Stimulated activated effector memory CD8-positive, alpha-beta T cell treated with anti-CD3 and anti-CD28 coated beads, Interleukin-12 subunit alpha, Interleukin-12 subunit beta, amount 100 ng/mL, for 72 hours (primary cell): ENCODE measurements around the gene UPK1B.
A peak's percentile ranks its signal among the peaks of the same experiment; 100 is the strongest.
"Not testable (repeated sequence)": the region's sequence is repeated elsewhere in the genome, so short reads cannot be mapped to it uniquely, and the experiment has no call there.

ENCODE experiments used
- ATAC-seq: fragments of 150-1000 bp; cut with Tn5 transposase; 2 replicates; pipeline ENCODE4 v1.10.0; 2021
- DNase-seq, 2 donors: peaks; one replicate each; pipeline ENCODE4 v3.0.0; 2021 to 2022; ENCODE audit warnings: low spot score in 2 of 2
- H3K27ac Mint-ChIP-seq: one replicate; pipeline ENCODE4 v1.8.0; 2022; ENCODE audit warnings: mild to moderate bottlenecking, mixed read lengths
- H3K36me3 Mint-ChIP-seq: one replicate; pipeline ENCODE4 v1.8.0; 2022; ENCODE audit warnings: mild to moderate bottlenecking, mixed read lengths
- H3K4me1 Mint-ChIP-seq: one replicate; pipeline ENCODE4 v1.8.0; 2022; ENCODE audit warnings: mixed read lengths
- H3K4me3 Mint-ChIP-seq: one replicate; pipeline ENCODE4 v1.8.0; 2022; ENCODE audit warnings: mild to moderate bottlenecking, mixed read lengths
- H3K9me3 Mint-ChIP-seq: one replicate; pipeline ENCODE4 v1.8.0; 2022; ENCODE audit warnings: mixed read lengths

UPK1B gene

GRCh38 chr3:119228373-119229145 lies 55.2 kb downstream of the UPK1B start:
- ATAC-seq: peak; percentile 55
- no peak for DNase-seq
- H3K36me3 Mint-ChIP-seq: peaks cover 99% of the 10 kb centered on the region

GRCh38 chr3:119229190-119229589 lies 55.8 kb downstream of the UPK1B start:
- Mint-ChIP-seq H3K36me3 (peaks cover 99% of the 10 kb centered on the region), H3K9me3 (no peaks in the 10 kb centered on the region), H3K27ac (peak overlapping the region; percentile 60), H3K4me3 (no peak overlapping the region), H3K4me1 (peaks cover 46% of the 10 kb centered on the region)
- ATAC-seq (no peak), DNase-seq (no peak)

More at GRCh38 chr3:119228373-119229145, 55.2 kb downstream of the UPK1B start:
- Mint-ChIP-seq H3K4me1 (peaks cover 46% of the 10 kb centered on the region), H3K27ac (peak overlapping the region; percentile 60), H3K4me3 (no peak overlapping the region), H3K9me3 (no peaks in the 10 kb centered on the region)

- Mint-ChIP-seq H3K4me3 (no peak overlapping the region), H3K9me3 (no peaks in the 10 kb centered on the region), H3K36me3 (peaks cover 99% of the 10 kb centered on the region), H3K4me1 (peaks cover 53% of the 10 kb centered on the region), H3K27ac (no peak overlapping the region)
- DNase-seq: no peak
- ATAC-seq: no peak
Observed at GRCh38 chr3:119230071-119230470, 56.7 kb downstream of the UPK1B start.

- no peak overlapping the region for H3K27ac Mint-ChIP-seq
- no peaks in the 10 kb centered on the region for H3K9me3 Mint-ChIP-seq
- ATAC-seq: peak; percentile 54
- no peak for DNase-seq
- peaks cover 59% of the 10 kb centered on the region for H3K4me1 Mint-ChIP-seq
- no peak overlapping the region for H3K4me3 Mint-ChIP-seq
- H3K36me3 Mint-ChIP-seq: peaks cover 99% of the 10 kb centered on the region
Observed at GRCh38 chr3:119230745-119231144, 57.3 kb downstream of the UPK1B start.

- Mint-ChIP-seq H3K36me3 (peaks cover 82% of the 10 kb centered on the region), H3K4me3 (peak overlapping the region; percentile 27), H3K4me1 (peaks cover 55% of the 10 kb centered on the region), H3K27ac (peak overlapping the region; percentile 70), H3K9me3 (no peaks in the 10 kb centered on the region)
- peak; percentile 25 for ATAC-seq
- no peak for DNase-seq
Observed at GRCh38 chr3:119234610-119235009, 61.2 kb downstream of the UPK1B start.

GRCh38 chr3:119235151-119235550 lies 61.8 kb downstream of the UPK1B start:
- Mint-ChIP-seq H3K27ac (peak overlapping the region; percentile 70), H3K4me1 (peaks cover 59% of the 10 kb centered on the region), H3K36me3 (peaks cover 82% of the 10 kb centered on the region), H3K9me3 (no peaks in the 10 kb centered on the region), H3K4me3 (peak overlapping the region; percentile 27)
- ATAC-seq: no peak
- no peak for DNase-seq

GRCh38 chr3:119236756-119237155 lies 63.4 kb downstream of the UPK1B start:
- Mint-ChIP-seq H3K36me3 (peaks cover 68% of the 10 kb centered on the region), H3K4me3 (peak overlapping the region; percentile 80), H3K9me3 (no peaks in the 10 kb centered on the region), H3K27ac (peak overlapping the region; percentile 81), H3K4me1 (peaks cover 49% of the 10 kb centered on the region)
- ATAC-seq (no peak), DNase-seq (no peak)

GRCh38 chr3:119237299-119237698 lies 63.9 kb downstream of the UPK1B start:
- peak overlapping the region; percentile 80 for H3K4me3 Mint-ChIP-seq
- ATAC-seq (no peak), DNase-seq (no peak)
- peaks cover 43% of the 10 kb centered on the region for H3K4me1 Mint-ChIP-seq
- peaks cover 63% of the 10 kb centered on the region for H3K36me3 Mint-ChIP-seq
- no peaks in the 10 kb centered on the region for H3K9me3 Mint-ChIP-seq
- peak overlapping the region; percentile 81 for H3K27ac Mint-ChIP-seq

GRCh38 chr3:119238363-119238762 lies 65.0 kb downstream of the UPK1B start:
- peaks cover 40% of the 10 kb centered on the region for H3K4me1 Mint-ChIP-seq
- peaks cover 52% of the 10 kb centered on the region for H3K36me3 Mint-ChIP-seq
- H3K9me3 Mint-ChIP-seq: no peaks in the 10 kb centered on the region
- peak overlapping the region; percentile 80 for H3K4me3 Mint-ChIP-seq
- ATAC-seq (no peak), DNase-seq (no peak)
- no peak overlapping the region for H3K27ac Mint-ChIP-seq

- no peak for DNase-seq
- Mint-ChIP-seq H3K36me3 (peaks cover 43% of the 10 kb centered on the region), H3K4me3 (peak overlapping the region; percentile 80), H3K9me3 (no peaks in the 10 kb centered on the region), H3K4me1 (peaks cover 40% of the 10 kb centered on the region), H3K27ac (peak overlapping the region; percentile 88)
- no peak for ATAC-seq
Observed at GRCh38 chr3:119239206-119239820, 65.9 kb downstream of the UPK1B start.

- no peaks in the 10 kb centered on the region for H3K9me3 Mint-ChIP-seq
- peaks cover 33% of the 10 kb centered on the region for H3K4me1 Mint-ChIP-seq
- ATAC-seq (peak; percentile 39), DNase-seq (peak in 1 of 2 donors; percentile 32)
- H3K36me3 Mint-ChIP-seq: peaks cover 34% of the 10 kb centered on the region
- H3K27ac Mint-ChIP-seq: peak overlapping the region; percentile 88
- peak overlapping the region; percentile 80 for H3K4me3 Mint-ChIP-seq
Observed at GRCh38 chr3:119240101-119240590, 66.7 kb downstream of the UPK1B start.

GRCh38 chr3:119240591-119241434 lies 67.4 kb downstream of the UPK1B start, which contains the start of gene B4GALT4:
TSS of gene B4GALT4 (minus strand) at chr3:119240878. CDS start at chr3:119230099, 10,779 bp downstream.
- Mint-ChIP-seq H3K4me1 (peaks cover 26% of the 10 kb centered on the region), H3K9me3 (no peaks in the 10 kb centered on the region)
- ATAC-seq: peak; percentile 89

GRCh38 chr3:119242387-119243057 lies 69.1 kb downstream of the UPK1B start:
- not testable (repeated sequence) for DNase-seq, ATAC-seq, H3K4me3 Mint-ChIP-seq, H3K27ac Mint-ChIP-seq, H3K9me3 Mint-ChIP-seq
- H3K4me1 Mint-ChIP-seq: peaks cover 11% of the 10 kb centered on the region
- peaks cover 11% of the 10 kb centered on the region for H3K36me3 Mint-ChIP-seq

More at GRCh38 chr3:119240591-119241434, 67.4 kb downstream of the UPK1B start, which contains the start of gene B4GALT4:
- DNase-seq: peak; percentile 73 to 90
- Mint-ChIP-seq H3K4me3 (peak within 1 kb of the TSS; percentile 80), H3K36me3 (peaks cover 28% of the 10 kb centered on the region), H3K27ac (peak within 1 kb of the TSS; percentile 88)

GRCh38 chr3:119243058-119243529 lies 69.7 kb downstream of the UPK1B start:
- H3K4me3 Mint-ChIP-seq, H3K27ac Mint-ChIP-seq: not testable (repeated sequence)

More at GRCh38 chr3:119243058-119243529, 69.7 kb downstream of the UPK1B start:
- H3K36me3 Mint-ChIP-seq, H3K9me3 Mint-ChIP-seq, ATAC-seq, DNase-seq, H3K4me1 Mint-ChIP-seq: not testable (repeated sequence)
